ENCODE results near the gene FLT1. TPM values are rescaled to one million over a fixed set of nuclear protein-coding genes. Genes with fewer than 3 reads are reported as not detected.

The FLT1 gene
- total RNA-seq, 2 experiments from 2014 or later: 1.6 to 2.5 TPM

- H3K9me3 ChIP-seq (ENCODE audit: low read length): no peaks in the 10 kb centered on the region
- no peak for DNase-seq (ENCODE audit: low spot score)
- no peaks in the 10 kb centered on the region for H3K9me2 ChIP-seq (ENCODE audit: insufficient read depth, low read length)
- no peaks in the 10 kb centered on the region for H3K36me3 ChIP-seq (ENCODE audit: insufficient read depth, low read length)
- H3K79me2 ChIP-seq (ENCODE audit: insufficient read depth, low read depth, low read length): no peaks in the 10 kb centered on the region
- intact Hi-C loops (cut with micrococcal nuclease; ENCODE audit: unreplicated experiment): no loop called here
- BruUV-seq (replicated peaks): no TSS peak
- CTCF ChIA-PET (ENCODE audit: unreplicated experiment): no interaction called here
- no peak overlapping the region for H3K4me3 ChIP-seq (ENCODE audit: low read depth, low read length, poor library complexity, severe bottlenecking)
- POLR2A ChIA-PET: no interaction called here
- no peak overlapping the region for H2AFZ ChIP-seq (ENCODE audit: low read length)
- no peak overlapping the region for H3K4me2 ChIP-seq (ENCODE audit: low read length)
- H4K20me1 ChIP-seq (ENCODE audit: insufficient read depth, low read length): no peaks in the 10 kb centered on the region
- TF ChIP-seq EZH2phosphoT487 (IDR thresholded peaks at IDR 0.05; ENCODE audit: borderline replicate concordance, low read depth, low read length) (no peak), CTCF (conservative IDR thresholded peaks at IDR 0.05; ENCODE audit: low read length) (no peak)
- H3K27ac ChIP-seq (ENCODE audit: low read depth, low read length, poor library complexity, severe bottlenecking): no peak overlapping the region
- H3K4me1 ChIP-seq (ENCODE audit: insufficient read depth, low read length, poor library complexity, severe bottlenecking): no peaks in the 10 kb centered on the region
These were observed 156.2 kb downstream of the FLT1 start for GRCh38 chr13:28338742-28339141.

- intact Hi-C loops (cut with micrococcal nuclease; ENCODE audit: unreplicated experiment): no loop called here
- ChIA-PET POLR2A (no interaction called here), CTCF (ENCODE audit: unreplicated experiment) (no interaction called here)
- no peaks in the 10 kb centered on the region for H3K9me3 ChIP-seq (ENCODE audit: low read length)
- H3K79me2 ChIP-seq (ENCODE audit: insufficient read depth, low read depth, low read length): no peaks in the 10 kb centered on the region
- H3K9me2 ChIP-seq (ENCODE audit: insufficient read depth, low read length): no peaks in the 10 kb centered on the region
- no peak overlapping the region for H3K27ac ChIP-seq (ENCODE audit: low read depth, low read length, poor library complexity, severe bottlenecking)
- DNase-seq (ENCODE audit: low spot score): no peak
- no peak overlapping the region for H3K4me2 ChIP-seq (ENCODE audit: low read length)
- no peaks in the 10 kb centered on the region for H4K20me1 ChIP-seq (ENCODE audit: insufficient read depth, low read length)
- TF ChIP-seq CTCF (conservative IDR thresholded peaks at IDR 0.05; ENCODE audit: low read length) (no peak), EZH2phosphoT487 (IDR thresholded peaks at IDR 0.05; ENCODE audit: borderline replicate concordance, low read depth, low read length) (no peak)
- H3K4me3 ChIP-seq (ENCODE audit: low read depth, low read length, poor library complexity, severe bottlenecking): no peak overlapping the region
- H3K4me1 ChIP-seq (ENCODE audit: insufficient read depth, low read length, poor library complexity, severe bottlenecking): no peaks in the 10 kb centered on the region
- no peaks in the 10 kb centered on the region for H3K36me3 ChIP-seq (ENCODE audit: insufficient read depth, low read length)
- no TSS peak for BruUV-seq (replicated peaks)
- no peak overlapping the region for H2AFZ ChIP-seq (ENCODE audit: low read length)
These were observed 156.8 kb downstream of the FLT1 start for GRCh38 chr13:28338006-28338574.

GRCh38 chr13:28337166-28338005 lies 157.5 kb downstream of the FLT1 start:
- ChIA-PET CTCF (ENCODE audit: unreplicated experiment) (no interaction called here), POLR2A (interaction anchor here (0.6 to 0.7 kb wide), 2 partner anchors 273 to 384 kb away, joined by 4 read pairs; no protein-coding TSS in a partner anchor)
- no peak for DNase-seq (ENCODE audit: low spot score)
- Histone ChIP-seq H2AFZ (ENCODE audit: low read length) (no peak overlapping the region), H3K9me2 (ENCODE audit: insufficient read depth, low read length) (no peaks in the 10 kb centered on the region), H3K9me3 (ENCODE audit: low read length) (no peaks in the 10 kb centered on the region), H3K4me2 (ENCODE audit: low read length) (no peak overlapping the region), H3K4me1 (ENCODE audit: insufficient read depth, low read length, poor library complexity, severe bottlenecking) (no peaks in the 10 kb centered on the region), H3K36me3 (ENCODE audit: insufficient read depth, low read length) (no peaks in the 10 kb centered on the region), H3K27ac (ENCODE audit: low read depth, low read length, poor library complexity, severe bottlenecking) (no peak overlapping the region), H4K20me1 (ENCODE audit: insufficient read depth, low read length) (no peaks in the 10 kb centered on the region), H3K79me2 (ENCODE audit: insufficient read depth, low read depth, low read length) (no peaks in the 10 kb centered on the region), H3K4me3 (ENCODE audit: low read depth, low read length, poor library complexity, severe bottlenecking) (no peak overlapping the region)
- BruUV-seq (replicated peaks): no TSS peak
- intact Hi-C loops (cut with micrococcal nuclease; ENCODE audit: unreplicated experiment): no loop called here
- TF ChIP-seq CTCF (conservative IDR thresholded peaks at IDR 0.05; ENCODE audit: low read length) (no peak), EZH2phosphoT487 (IDR thresholded peaks at IDR 0.05; ENCODE audit: borderline replicate concordance, low read depth, low read length) (no peak)

Data from OCI-LY7 (cell line).